ENCODE results near the gene HMGB2.

Gene HMGB2

DNA sequence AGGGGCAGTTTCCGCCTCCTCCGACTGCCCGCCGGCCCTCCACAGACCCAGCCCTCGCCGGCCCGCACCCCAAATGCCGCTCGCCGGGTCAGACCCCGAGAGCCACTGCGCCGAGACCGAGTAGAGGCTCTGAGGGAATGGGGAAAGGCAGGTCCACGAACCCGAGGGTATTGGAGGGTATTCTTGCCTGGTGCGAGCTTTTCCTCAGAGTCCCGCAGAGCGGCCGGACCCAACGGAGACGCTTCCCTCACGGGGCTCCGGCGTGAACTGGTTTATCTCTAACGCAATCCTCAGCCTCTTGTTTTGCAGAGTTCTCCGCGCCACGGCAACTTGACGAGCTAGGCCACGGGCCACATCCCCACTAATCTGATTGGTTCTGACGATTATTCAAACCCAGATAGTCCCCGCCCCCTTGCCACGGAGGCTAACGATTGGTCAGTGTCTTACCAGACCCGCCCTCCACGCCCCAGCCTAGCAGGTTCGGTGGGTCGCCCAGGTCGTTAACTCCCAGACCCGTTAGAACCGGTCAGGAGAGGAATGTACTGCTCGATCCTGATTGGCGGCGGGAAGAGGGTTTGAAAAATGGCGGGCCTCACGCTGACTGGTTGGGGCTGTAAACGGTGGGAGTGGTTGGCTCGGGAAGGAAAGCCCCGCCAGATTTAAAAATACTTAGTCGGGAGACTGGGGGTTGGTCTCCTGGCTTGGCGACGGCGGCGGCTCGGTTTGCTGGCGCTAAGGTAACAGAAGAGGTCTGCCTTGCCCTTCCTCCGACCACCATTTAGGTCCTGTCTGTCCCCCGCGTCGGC lies at the start of gene HMGB2:
HMGB2 (minus strand) TSS at position 274 of the 806 bp plus-strand sequence. CDS start 709 bp downstream, outside the sequence.
- TF ChIP-seq, protein P1, sequence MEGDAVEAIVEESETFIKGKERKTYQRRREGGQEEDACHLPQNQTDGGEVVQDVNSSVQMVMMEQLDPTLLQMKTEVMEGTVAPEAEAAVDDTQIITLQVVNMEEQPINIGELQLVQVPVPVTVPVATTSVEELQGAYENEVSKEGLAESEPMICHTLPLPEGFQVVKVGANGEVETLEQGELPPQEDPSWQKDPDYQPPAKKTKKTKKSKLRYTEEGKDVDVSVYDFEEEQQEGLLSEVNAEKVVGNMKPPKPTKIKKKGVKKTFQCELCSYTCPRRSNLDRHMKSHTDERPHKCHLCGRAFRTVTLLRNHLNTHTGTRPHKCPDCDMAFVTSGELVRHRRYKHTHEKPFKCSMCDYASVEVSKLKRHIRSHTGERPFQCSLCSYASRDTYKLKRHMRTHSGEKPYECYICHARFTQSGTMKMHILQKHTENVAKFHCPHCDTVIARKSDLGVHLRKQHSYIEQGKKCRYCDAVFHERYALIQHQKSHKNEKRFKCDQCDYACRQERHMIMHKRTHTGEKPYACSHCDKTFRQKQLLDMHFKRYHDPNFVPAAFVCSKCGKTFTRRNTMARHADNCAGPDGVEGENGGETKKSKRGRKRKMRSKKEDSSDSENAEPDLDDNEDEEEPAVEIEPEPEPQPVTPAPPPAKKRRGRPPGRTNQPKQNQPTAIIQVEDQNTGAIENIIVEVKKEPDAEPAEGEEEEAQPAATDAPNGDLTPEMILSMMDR (IDR thresholded peaks at IDR 0.05): no peak
- no peaks in the 10 kb centered on the region for H3K4me1 ChIP-seq

GRCh38 chr4:173382349-173382748 lies 48.2 kb upstream of the HMGB2 start:
- no peaks in the 10 kb centered on the region for H3K36me3 ChIP-seq (ENCODE audit: control insufficient read depth, insufficient read depth, low read length)
- H3K9ac ChIP-seq: no peak overlapping the region
- H3K9me3 ChIP-seq (ENCODE audit: control insufficient read depth, low read length): no peaks in the 10 kb centered on the region
- no peak overlapping the region for H3K4me3 ChIP-seq (ENCODE audit: low read depth, low read length)
- H2AFZ ChIP-seq: no peak overlapping the region
- no peak overlapping the region for H3K27ac ChIP-seq
- no peak overlapping the region for H3K4me2 ChIP-seq (ENCODE audit: low read length)
- no peaks in the 10 kb centered on the region for H3K79me2 ChIP-seq
- TF ChIP-seq, protein P1 (IDR thresholded peaks at IDR 0.05): no peak
- H3K4me1 ChIP-seq: no peaks in the 10 kb centered on the region
- no peaks in the 10 kb centered on the region for H3K27me3 ChIP-seq (ENCODE audit: control insufficient read depth, insufficient read depth, low read length)

More for the DNA sequence above, at the start of gene HMGB2:
- Histone ChIP-seq H3K9me3 (ENCODE audit: control insufficient read depth, low read length) (no peaks in the 10 kb centered on the region), H3K36me3 (ENCODE audit: control insufficient read depth, insufficient read depth, low read length) (no peaks in the 10 kb centered on the region), H3K27me3 (ENCODE audit: control insufficient read depth, insufficient read depth, low read length) (no peaks in the 10 kb centered on the region), H3K4me3 (ENCODE audit: low read depth, low read length) (peak within 1 kb of the TSS; percentile 98), H3K27ac (peak within 1 kb of the TSS; percentile 94), H3K9ac (peak within 1 kb of the TSS; percentile 58), H2AFZ (peak within 1 kb of the TSS; percentile 86), H3K4me2 (ENCODE audit: low read length) (peak within 1 kb of the TSS; percentile 85), H3K79me2 (no peaks in the 10 kb centered on the region)

DNA sequence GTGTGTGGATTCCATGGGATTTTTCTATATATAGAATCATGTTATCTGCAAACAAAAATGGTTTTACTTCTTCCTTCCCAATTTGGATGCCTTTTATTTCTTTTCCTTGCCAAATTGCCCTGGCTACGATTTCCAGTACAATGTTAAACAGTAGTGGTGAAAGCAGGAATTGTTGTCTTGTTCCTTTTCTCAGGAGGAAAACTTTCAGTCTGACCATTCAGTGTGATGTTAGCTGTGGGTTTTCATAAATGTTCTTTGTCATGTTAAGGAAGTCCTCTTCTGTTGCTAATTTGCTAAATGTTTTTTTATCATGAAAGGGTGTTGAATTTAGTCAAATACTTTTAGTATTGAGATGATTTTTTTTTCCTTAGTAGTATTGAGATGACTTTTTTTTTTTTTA lies 47.5 kb upstream of the HMGB2 start:
- H3K9ac ChIP-seq: no peak overlapping the region
- no peak overlapping the region for H3K4me3 ChIP-seq (ENCODE audit: low read depth, low read length)
- no peak overlapping the region for H2AFZ ChIP-seq
- no peaks in the 10 kb centered on the region for H3K79me2 ChIP-seq
- H3K4me2 ChIP-seq (ENCODE audit: low read length): no peak overlapping the region
- no peaks in the 10 kb centered on the region for H3K27me3 ChIP-seq (ENCODE audit: control insufficient read depth, insufficient read depth, low read length)
- no peaks in the 10 kb centered on the region for H3K9me3 ChIP-seq (ENCODE audit: control insufficient read depth, low read length)
- H3K27ac ChIP-seq: no peak overlapping the region
- TF ChIP-seq, protein P1 (IDR thresholded peaks at IDR 0.05): no peak
- no peaks in the 10 kb centered on the region for H3K4me1 ChIP-seq
- no peaks in the 10 kb centered on the region for H3K36me3 ChIP-seq (ENCODE audit: control insufficient read depth, insufficient read depth, low read length)

GRCh38 chr4:173380987-173381386 lies 46.8 kb upstream of the HMGB2 start:
- Histone ChIP-seq H2AFZ (no peak overlapping the region), H3K4me3 (ENCODE audit: low read depth, low read length) (no peak overlapping the region), H3K79me2 (no peaks in the 10 kb centered on the region), H3K36me3 (ENCODE audit: control insufficient read depth, insufficient read depth, low read length) (no peaks in the 10 kb centered on the region), H3K4me1 (no peaks in the 10 kb centered on the region), H3K4me2 (ENCODE audit: low read length) (no peak overlapping the region), H3K9ac (no peak overlapping the region), H3K9me3 (ENCODE audit: control insufficient read depth, low read length) (no peaks in the 10 kb centered on the region), H3K27me3 (ENCODE audit: control insufficient read depth, insufficient read depth, low read length) (no peaks in the 10 kb centered on the region), H3K27ac (no peak overlapping the region)
- TF ChIP-seq, protein P1 (IDR thresholded peaks at IDR 0.05): no peak

DNA sequence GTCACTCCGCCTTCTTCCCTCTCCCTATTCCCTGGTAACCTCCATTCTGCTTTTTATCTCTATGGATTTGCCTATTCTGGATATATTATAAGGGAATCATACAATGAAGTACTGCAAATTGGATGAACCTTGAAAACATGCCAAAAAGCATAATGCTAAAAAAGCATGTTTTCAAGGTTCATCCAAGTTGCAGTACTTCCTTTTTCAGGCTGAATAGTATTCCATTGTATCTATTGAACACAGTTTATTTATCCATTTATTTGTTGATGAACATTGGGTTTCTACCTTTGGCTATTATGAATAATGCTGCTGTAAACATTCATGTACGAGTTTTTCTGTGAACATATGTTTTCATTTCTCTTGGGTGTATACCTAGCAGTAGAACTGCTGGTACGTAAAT lies 45.8 kb upstream of the HMGB2 start:
- Histone ChIP-seq H3K4me1 (no peaks in the 10 kb centered on the region), H3K27me3 (ENCODE audit: control insufficient read depth, insufficient read depth, low read length) (no peaks in the 10 kb centered on the region), H3K9ac (no peak overlapping the region)

More for the DNA sequence above, 45.8 kb upstream of the HMGB2 start:
- no peak overlapping the region for H3K27ac ChIP-seq
- H3K9me3 ChIP-seq (ENCODE audit: control insufficient read depth, low read length): no peaks in the 10 kb centered on the region
- TF ChIP-seq, protein P1 (IDR thresholded peaks at IDR 0.05): no peak
- no peak overlapping the region for H3K4me3 ChIP-seq (ENCODE audit: low read depth, low read length)
- no peaks in the 10 kb centered on the region for H3K79me2 ChIP-seq
- H2AFZ ChIP-seq: no peak overlapping the region
- no peaks in the 10 kb centered on the region for H3K36me3 ChIP-seq (ENCODE audit: control insufficient read depth, insufficient read depth, low read length)
- H3K4me2 ChIP-seq (ENCODE audit: low read length): no peak overlapping the region
